ENCODE data around the gene FOXP2.
"Not testable (repeated sequence)": the region's sequence is repeated elsewhere in the genome, so short reads cannot be mapped to it uniquely, and the experiment has no call there.

FOXP2 gene

DNA sequence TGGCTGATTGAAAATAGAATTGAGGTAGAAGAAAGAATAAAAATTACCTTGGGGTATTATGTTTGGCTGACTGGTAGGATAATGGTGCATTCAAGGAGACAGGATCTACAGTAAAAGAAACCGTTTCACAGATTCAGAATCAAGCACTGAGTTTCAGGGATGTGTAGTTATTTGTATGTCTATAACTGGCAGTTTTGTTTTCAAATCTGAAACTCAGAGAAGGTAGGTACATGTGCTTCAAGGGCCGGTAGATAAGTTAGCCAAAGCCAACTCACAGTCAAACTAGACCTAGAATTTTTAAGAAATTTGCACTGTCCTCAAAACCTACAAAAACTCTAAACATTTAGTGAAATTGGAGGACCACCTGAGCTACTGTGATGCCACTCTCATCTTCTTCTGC lies 191.5 kb downstream of the FOXP2 start:
- DNase-seq: no peak

DNA sequence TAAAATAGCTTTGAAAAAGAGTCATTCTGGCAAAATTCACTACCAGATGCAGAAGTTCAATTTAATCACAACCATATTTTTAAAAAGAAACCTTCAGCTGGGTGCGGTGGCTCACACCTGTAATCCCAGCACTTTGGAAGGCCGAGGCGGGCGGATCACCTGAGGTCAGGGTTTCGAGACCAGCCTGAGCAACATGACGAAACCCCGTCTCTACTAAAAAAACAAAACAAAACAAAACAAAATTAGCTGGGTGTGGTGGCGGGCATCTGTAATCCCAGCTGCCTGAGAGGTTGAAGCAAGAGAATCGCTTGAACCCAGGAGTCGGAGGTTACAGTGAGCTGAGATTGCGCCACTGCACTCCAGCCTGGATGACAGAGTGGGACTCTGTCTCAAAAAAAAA lies 194.2 kb downstream of the FOXP2 start:
- DNase-seq: not testable (repeated sequence)

DNA sequence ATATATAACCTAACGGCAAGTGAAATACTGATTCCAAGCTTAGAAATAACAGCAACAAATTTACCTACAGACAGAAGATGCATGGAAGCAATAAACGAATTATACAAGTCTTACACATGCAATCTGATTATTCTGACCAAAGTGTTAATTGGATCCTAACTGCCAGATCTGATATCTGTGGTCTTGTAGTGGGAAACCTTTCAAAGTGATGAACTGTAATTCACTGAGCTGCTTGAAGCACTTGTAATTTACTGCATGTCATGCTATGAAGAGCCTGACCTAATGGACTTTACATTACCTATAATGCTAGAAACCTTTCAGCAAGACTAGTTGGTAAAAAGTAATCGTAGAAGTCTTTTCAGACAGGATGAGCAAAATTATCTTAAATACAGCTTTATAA lies 205.6 kb downstream of the FOXP2 start:
- no peak for DNase-seq

DNA sequence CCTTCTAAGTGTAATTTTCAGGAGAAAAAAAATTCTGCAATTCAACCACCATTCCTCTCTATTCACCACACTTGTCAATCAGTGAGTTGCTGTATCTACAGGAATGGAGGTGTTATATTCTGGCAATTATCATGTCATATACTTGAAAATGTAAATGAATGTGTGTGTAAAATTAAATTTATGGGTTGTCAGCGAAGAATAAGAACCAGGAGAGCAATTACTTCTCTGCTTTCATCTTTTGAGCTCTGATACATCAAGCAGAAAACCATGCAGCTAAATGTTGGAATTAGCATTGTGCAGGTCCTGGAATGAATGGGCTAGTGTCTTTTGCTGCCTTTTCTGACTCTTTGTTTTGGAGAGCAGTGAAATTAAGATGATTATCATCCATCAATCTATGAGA lies 207.6 kb downstream of the FOXP2 start:
- no peak for DNase-seq

DNA sequence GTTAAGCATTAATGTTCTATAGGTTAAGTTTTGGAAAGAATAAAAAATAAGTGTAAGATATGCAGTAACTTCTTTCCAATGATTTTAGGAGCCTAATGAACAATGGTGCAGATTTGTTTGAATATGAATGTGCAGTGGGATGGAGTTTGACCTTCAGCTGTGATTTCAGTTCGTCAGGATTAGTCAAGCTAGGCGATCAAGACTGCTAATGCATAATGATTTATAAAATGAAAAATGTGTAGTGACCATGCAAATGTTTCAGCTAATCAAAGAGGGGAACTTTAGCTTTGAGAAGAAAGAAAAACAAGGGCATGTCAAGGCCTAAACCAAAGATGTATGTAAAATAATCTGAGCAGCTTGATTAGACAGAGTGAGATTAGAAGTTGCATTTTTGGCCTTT lies 208.5 kb downstream of the FOXP2 start:
- DNase-seq: no peak

DNA sequence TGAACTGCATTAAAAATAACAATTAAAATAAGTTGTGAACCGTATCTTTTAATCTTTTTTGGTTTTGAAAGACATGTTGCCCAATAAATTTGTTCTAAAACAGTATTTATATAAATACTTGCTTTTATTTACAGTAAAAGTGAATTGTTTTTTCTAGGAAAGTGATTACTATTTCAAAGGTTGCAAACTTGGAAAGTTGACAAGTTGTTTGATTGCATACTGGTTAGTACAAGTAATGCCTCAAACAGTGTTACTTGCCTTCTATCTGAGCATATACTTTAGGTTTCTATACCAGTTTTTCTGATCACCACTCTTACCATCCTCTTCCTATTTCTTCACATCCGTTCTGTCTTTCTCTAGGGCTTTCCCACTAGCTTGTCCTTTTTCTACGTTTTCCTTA lies 212.6 kb downstream of the FOXP2 start:
- no peak for DNase-seq

DNA sequence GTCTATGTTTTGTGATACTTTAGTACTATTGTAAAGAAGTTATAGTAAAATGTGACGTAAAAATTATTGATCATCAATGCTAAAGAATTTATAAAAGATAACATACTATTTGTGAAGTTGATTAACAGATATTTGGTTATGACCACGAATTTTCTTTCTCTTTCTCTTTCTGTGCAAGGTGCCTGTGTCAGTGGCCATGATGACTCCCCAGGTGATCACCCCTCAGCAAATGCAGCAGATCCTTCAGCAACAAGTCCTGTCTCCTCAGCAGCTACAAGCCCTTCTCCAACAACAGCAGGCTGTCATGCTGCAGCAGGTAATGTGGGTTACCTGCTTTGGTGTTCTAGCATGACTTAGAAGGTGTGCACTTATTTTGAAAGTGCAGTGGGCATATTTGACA lies 213.7 kb downstream of the FOXP2 start:
- DNase-seq: no peak

DNA sequence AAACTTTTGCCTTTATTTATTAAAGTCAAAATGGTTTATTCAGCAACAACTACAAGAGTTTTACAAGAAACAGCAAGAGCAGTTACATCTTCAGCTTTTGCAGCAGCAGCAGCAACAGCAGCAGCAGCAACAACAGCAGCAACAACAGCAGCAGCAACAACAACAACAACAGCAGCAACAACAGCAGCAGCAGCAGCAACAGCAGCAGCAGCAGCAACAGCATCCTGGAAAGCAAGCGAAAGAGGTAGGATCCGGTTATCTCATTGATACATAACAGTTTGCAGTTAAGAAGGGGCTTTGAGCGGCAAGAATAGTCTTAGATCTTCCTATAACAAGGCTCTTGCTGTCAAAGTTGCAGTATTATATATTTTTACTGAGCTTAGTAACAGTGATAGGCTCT lies 215.1 kb downstream of the FOXP2 start:
- DNase-seq: no peak

DNA sequence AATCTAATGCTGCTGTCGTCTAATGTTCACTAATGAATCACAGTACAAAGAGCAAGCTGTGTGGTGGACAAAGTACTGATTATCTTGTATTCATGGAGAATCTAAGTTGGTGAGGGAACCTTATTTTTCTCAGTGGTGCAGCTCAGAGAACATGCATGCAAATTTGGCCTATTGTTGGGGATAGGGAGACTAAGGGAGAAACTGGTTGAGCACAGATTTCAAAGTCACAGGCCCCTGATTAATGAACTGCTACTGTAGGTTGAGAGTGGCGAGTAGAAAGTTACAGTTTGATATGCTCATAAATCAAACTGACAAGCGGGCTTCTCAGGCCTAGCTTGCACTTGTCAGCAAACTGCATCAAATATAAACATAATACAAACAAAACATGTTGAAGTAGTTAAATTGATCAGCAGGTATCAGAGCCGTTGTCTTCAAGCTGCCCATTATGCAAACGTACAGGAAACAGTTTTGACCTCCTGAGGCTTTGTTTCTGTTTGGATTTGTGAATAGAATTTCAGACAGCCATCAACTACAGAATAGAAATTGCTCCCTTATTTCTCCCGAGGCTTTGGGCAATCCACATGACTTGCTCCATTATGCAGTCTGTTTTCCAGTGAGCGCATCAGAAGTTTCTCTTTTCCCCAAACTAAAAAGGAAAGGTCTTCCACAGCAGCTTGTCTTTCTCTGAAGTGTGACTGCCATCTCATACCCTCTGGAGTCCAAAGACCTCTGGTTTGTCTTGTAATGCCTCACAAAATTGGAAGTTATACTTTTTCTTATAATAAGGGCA lies 215.8 kb downstream of the FOXP2 start:
- no peak for DNase-seq

DNA sequence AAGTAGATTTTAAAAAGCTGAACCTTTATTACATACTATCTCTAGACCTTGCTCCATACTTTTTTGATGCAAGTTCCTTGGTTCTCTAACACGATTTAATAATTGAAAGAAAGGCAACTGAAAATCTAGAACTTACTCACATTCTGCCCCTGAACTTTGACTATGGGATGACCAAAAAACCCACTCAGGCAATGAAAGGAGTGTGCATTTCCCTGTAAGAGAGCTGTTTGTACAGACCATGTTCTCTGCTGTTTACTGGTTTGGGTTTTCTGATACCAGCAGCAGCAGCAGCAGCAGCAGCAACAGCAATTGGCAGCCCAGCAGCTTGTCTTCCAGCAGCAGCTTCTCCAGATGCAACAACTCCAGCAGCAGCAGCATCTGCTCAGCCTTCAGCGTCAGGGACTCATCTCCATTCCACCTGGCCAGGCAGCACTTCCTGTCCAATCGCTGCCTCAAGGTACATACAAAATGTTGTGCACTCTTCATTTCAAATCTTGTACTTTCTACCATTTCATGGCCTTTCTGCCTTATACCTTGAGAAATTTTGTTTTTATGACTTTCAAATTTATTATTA lies 216.7 kb downstream of the FOXP2 start:
- DNase-seq: no peak

DNA sequence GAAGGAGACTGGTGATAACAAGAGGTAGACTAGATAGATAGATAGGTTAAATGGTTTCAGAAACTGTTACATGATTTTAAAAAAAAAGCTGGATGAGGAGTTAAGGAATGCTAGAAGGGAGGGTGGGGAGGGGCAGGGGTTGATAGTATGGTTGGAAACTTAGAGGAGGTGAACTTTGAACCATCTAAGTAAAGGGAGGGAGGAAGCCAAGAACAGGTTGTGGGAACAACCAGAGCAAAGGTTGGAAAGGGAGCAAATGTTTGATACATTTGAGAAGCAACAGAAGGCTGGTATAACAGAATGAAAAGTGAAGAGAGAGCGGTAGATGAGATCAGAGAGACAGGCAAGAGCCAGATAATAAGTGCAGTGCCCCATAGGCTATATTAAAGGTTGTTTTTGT lies 224.8 kb downstream of the FOXP2 start:
- DNase-seq: no peak

DNA sequence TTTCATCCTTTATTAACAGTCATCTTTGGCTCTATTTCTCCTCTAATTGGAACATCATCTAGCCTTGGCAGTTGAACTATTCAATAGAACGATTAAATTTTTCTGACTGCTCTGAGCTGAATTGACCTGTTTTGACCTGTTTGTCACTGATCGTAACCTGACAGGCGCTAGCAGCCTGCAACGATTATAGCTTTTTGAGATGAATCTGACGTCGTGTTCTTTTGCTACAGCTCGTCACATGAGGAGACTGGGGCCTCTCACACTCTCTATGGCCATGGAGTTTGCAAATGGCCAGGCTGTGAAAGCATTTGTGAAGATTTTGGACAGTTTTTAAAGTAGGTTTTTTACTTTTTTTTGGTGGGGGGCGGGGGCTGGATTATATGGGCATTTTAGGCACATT lies 229.8 kb downstream of the FOXP2 start:
- no peak for DNase-seq

DNA sequence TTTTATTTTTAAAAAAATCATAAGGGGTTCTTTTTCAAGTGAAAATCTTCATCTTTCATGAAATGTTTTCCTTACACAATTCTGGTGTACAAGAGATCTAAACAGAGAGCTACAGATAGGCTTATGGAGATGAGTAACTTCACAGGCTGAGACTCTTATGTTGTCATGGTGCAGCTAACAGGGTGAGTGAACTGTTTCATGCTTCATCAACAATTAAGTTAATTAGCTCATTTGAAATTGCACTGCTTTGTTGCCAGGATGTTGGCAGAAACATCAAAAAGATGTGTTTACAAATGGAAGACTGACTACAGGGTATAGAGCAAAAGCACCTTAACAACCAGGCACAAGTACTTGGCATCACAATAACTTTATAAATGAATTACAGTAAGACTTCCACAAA lies 230.8 kb downstream of the FOXP2 start:
- DNase-seq: no peak

DNA sequence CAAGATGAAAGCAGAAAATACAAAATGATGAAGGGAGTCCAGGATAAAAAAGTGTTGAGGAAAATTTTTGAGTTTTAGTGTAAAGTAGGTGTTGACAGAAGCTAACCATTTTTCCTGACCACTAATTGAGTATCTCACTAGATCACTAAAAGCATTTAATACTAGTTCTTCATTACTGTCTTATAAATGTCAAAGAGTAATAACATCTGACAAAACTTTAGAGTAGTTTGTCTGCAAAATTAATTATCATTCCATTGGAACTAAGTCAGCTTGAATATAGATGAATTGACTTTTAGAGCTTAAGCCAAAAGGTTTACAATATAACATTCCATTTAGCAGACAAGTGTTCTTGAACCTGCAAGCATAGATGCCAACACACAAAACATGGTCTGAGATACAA lies 232.9 kb downstream of the FOXP2 start:
- DNase-seq: no peak

DNA sequence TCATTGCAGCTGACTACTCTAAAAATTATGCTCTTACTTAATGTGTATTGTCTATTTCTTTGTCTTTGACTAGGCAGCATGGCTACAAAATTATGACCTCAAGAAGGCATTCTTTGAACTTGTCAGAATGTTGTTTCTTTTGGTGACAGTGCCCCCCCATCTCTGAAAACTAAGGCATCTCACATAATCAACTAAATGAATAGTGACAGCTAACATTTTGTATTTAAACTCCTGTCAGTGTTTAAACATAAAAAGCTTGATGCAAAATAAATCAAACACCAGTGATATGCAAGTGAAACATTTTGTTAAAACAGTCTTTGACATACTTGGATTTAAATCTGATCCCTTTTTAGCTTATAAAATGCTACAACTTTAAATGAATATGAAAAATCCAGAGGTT lies 233.5 kb downstream of the FOXP2 start:
- no peak for DNase-seq

DNA sequence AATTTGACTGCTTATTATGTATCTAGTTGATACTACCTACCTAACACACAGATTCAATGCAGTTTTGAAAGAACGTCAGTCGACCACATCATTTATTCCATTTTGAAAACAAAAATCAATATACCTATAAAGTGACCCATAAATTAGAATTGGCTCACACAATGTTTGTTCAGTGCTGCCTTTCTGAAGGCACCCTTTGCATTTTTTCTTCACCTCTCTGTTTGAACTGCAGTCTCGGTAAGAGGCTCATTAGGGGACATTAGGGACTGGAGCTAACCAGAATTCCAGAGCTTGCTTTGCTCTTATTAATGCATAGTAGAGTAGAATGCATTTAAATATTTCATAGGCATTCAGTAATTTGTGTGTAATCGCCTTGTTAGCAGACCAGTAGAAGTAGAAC lies 234.1 kb downstream of the FOXP2 start:
- DNase-seq: no peak

DNA sequence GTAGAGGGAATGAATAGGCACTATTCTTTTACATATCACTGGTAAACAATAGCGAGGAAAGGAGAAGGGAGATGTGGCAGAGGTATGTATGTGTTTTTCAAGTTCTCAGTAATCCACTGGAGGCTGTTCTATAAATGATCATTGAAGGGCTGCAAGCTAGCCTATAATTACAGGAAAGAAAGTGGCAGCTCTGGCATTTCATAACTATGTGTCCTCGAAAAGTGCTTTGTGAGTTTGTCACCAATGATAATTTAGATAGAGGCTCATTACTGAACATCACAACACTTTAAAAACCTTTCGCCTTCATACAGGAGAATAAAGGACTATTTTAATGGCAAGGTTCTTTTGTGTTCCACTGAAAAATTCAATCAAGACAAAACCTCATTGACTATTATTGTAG lies 235.1 kb downstream of the FOXP2 start:
- no peak for DNase-seq

DNA sequence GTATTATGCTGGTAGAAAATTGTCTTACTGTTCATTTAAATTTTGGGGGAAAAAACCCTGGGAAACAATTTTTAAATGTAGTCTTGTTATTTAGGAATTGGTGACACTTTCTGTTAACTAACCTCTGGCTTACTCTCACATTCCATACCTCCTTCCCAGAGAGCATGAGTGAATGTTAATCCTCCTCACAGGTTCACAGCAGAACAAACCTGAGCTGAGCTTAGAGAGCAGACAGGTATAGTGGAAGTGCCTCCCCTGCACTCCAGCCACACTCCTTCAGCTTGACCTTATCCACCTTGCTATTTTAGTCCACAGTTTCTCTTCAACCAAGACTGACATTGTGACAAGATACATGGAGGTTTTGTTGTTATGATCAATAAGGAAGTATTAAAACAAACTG lies 235.9 kb downstream of the FOXP2 start:
- no peak for DNase-seq

DNA sequence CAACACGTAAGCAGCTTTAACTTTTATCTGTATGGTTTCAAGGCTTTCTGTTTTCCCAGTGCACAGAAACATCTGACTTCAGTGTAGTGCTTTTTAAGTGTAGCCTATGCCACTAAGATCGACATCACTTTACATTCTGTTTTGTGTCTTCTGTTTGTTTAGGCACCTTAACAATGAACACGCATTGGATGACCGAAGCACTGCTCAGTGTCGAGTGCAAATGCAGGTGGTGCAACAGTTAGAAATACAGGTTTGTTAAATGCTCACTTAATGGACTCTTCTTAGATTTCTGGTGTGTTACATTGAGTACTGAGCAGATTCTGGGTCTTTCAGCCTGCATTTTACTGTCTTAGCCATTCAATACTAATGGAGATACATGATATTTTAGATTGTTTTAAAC lies 237.4 kb downstream of the FOXP2 start:
- DNase-seq: no peak

DNA sequence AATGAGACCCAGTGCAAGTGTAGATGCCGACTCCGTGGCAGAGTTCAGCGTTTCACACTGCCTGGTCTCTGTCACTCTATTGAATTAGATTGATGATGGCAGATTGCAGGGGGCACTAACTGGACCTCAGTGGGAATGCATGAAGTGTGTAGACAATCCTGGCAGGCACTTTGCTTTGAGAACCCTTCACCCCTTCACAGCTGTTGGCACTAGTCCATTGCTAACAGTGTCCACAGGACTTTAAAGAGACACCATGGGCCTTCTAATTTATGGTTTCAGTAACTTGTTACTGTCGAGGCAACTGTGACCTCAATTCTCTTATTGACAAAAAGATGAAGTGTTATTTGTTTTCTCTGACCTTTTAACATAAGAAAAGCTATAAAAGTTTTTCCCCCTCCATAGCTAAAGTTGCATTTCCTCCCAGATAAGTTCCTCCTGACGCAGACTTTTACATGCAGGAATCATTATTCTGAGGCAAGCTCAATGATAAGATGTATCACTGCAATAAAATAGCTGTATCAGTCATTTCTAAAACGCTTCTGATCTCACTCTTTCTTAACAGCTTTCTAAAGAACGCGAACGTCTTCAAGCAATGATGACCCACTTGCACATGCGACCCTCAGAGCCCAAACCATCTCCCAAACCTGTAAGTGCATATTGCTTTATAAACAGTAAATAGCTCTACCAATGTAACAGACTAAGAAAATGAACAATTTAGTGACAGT lies 238.9 kb downstream of the FOXP2 start:
- no peak for DNase-seq

DNA sequence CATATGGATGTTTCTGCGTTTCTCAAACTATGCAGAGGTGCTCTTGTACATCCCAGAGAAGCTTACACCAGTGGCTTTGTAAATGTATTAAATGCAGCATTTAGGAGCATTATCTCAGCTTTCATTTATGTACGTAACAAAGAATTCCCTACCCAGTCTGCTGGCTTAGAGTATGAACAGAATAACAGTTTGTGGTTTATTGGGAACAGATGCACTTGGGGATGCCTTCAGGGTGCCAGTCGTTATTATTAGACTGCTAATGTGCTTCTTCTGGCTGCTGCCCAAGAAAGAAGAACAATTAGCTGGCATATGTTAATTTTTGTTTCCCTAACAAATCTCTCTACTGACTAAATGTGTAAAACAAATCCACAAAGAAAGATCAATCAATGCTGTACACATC lies 241.9 kb downstream of the FOXP2 start:
- no peak for DNase-seq

DNA sequence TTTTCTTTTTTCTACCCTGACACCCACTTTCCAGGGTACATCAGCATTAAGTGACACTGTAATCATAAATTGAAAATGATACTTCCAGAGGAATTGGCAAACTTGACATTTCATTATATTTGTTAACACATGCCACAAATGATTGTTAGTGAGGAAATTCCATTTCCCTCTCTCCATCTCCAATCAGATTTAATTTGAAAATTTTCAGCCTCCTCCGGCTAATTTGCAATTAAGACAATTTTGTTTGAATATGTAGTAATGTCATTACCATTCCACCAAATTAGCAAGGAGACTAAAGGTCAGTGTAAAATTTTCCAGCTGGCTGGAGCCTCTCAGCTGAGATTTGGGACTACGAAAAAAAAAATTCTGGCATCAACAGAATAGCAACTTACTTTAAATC lies 242.7 kb downstream of the FOXP2 start:
- DNase-seq: no peak

DNA sequence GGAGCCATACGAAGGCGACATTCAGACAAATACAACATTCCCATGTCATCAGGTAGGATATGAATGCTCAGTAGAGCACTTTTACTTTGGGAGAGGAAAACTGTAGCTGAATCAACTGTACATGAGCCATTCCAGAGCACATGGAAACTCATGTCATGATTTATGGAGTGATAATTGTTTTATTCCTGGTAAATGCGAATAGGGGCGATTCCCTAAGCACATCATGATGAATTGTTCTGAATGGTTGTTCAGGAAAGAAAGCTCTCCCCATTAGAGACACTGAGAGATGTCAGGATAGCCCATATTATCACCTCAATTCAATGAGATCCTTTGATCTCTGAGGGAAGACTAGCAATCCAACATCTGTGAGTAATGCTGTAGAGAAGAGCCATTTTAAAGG lies 243.6 kb downstream of the FOXP2 start:
- DNase-seq: no peak

DNA sequence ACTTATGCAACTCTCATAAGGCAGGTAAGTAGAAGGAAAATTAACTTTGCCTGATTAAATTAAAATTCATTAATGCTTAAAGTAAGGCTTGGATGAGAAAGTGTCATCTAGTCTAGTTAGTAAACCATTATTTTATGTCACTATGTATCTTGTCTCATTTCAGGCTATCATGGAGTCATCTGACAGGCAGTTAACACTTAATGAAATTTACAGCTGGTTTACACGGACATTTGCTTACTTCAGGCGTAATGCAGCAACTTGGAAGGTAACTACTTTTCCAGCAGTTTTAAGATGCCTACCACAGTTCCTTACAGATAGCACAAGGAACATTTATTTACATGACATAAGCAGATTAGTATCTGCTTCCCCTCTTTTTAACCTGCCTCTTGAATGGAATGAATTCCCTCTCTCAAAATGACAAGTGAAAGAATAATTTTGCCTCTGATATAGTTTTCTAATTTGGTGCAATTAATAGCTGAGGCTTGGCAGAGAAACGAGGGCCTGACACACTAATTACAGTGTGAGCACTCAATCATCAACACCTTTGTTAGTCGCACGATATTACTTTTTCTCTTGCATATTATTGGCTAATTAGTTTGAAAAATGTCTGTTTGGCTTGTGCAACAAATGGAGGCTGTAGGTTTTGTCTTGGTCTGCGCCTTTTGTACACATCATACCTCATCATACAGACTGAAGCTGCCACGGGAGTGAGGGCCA lies 245.0 kb downstream of the FOXP2 start:
- DNase-seq: no peak
